Caki2 (cell line): Measurements from ENCODE around the gene CELSR3. TPM values are rescaled to one million over a fixed set of nuclear protein-coding genes. Genes with fewer than 3 reads are reported as not detected.
A peak's percentile ranks its signal among the peaks of the same experiment; 100 is the strongest.

Experiments used
- DNase-seq: peaks from one replicate; pipeline ENCODE4 v3.0.0-alpha.2; 2015; ENCODE audit warnings: low read depth
- in situ Hi-C: cut with HindIII; loops from 2 replicates; pipeline ENCODE4 v1.10.0; 2016; ENCODE audit warnings: low sequenced_read_pairs, low pct_unique_long_range_greater_than_20kb, mixed read lengths
- total RNA-seq: library from RNA; depleted of rRNA; stranded (reverse); fragments of >200 nt; shearing (Covaris generic); gene quantifications from 2 replicates; pipeline ENCODE4 v1.2.3, GENCODE V29; 2014; ENCODE audit warnings: low replicate concordance; rRNA removed

CELSR3 gene
- 2.1 and 3.6 TPM in 2 replicates for total RNA-seq

GRCh38 chr3:48662753-48663488 lies at the start of gene CELSR3:
CELSR3 (minus strand) TSS chr3:48662886; CDS start chr3:48662634, 252 bp downstream.
- in situ Hi-C loops = no loop called here
- peak; percentile 82 for DNase-seq

- in situ Hi-C loops = no loop called here
- DNase-seq = no peak
Observed at GRCh38 chr3:48711727-48712126, 49.0 kb upstream of the CELSR3 start.

GRCh38 chr3:48709051-48709461 lies 46.4 kb upstream of the CELSR3 start:
- peak; percentile 64 for DNase-seq
- in situ Hi-C loops = no loop called here

GRCh38 chr3:48708481-48708889 lies 45.8 kb upstream of the CELSR3 start:
- DNase-seq = no peak
- in situ Hi-C loops = no loop called here

- in situ Hi-C loops = no loop called here
- DNase-seq = no peak
Observed at GRCh38 chr3:48707157-48707556, 44.5 kb upstream of the CELSR3 start.

GRCh38 chr3:48702320-48702920 lies 39.7 kb upstream of the CELSR3 start:
- in situ Hi-C loops = no loop called here
- no peak for DNase-seq

- in situ Hi-C loops = no loop called here
- no peak for DNase-seq
Observed at GRCh38 chr3:48700731-48701405, 38.2 kb upstream of the CELSR3 start.

GRCh38 chr3:48698891-48699290 lies 36.2 kb upstream of the CELSR3 start:
- DNase-seq = no peak
- in situ Hi-C loops = no loop called here

- in situ Hi-C loops = no loop called here
- no peak for DNase-seq
Observed at GRCh38 chr3:48697952-48698351, 35.3 kb upstream of the CELSR3 start.

- peak; percentile 50 for DNase-seq
- in situ Hi-C loops = no loop called here
Observed at GRCh38 chr3:48696601-48697000, 33.9 kb upstream of the CELSR3 start.

- in situ Hi-C loops = no loop called here
- peak; percentile 52 for DNase-seq
Observed at GRCh38 chr3:48696156-48696555, 33.5 kb upstream of the CELSR3 start.

- in situ Hi-C loops = no loop called here
- peak; percentile 77 for DNase-seq
Observed at GRCh38 chr3:48695393-48695753, 32.7 kb upstream of the CELSR3 start.

GRCh38 chr3:48694610-48695392 lies 32.1 kb upstream of the CELSR3 start:
- peak; percentile 71 for DNase-seq
- in situ Hi-C loops = no loop called here

- in situ Hi-C loops = no loop called here
- no peak for DNase-seq
Observed at GRCh38 chr3:48693826-48694225, 31.1 kb upstream of the CELSR3 start.

GRCh38 chr3:48692551-48692950 lies 29.9 kb upstream of the CELSR3 start:
- no peak for DNase-seq
- in situ Hi-C loops = no loop called here

GRCh38 chr3:48690846-48691458 lies 28.3 kb upstream of the CELSR3 start:
- DNase-seq = no peak
- in situ Hi-C loops = no loop called here

- in situ Hi-C loops = no loop called here
- no peak for DNase-seq
Observed at GRCh38 chr3:48689384-48689783, 26.7 kb upstream of the CELSR3 start.

GRCh38 chr3:48688737-48689075 lies 26.0 kb upstream of the CELSR3 start:
- in situ Hi-C loops = no loop called here
- no peak for DNase-seq
